ENCODE results near the gene RASAL3. TPM values are rescaled to one million over a fixed set of nuclear protein-coding genes. Genes with fewer than 3 reads are reported as not detected.

RASAL3 gene
- total and polyA plus RNA-seq, 11 donors = 0.42 to 9.1 (median 0.99) TPM

DNA sequence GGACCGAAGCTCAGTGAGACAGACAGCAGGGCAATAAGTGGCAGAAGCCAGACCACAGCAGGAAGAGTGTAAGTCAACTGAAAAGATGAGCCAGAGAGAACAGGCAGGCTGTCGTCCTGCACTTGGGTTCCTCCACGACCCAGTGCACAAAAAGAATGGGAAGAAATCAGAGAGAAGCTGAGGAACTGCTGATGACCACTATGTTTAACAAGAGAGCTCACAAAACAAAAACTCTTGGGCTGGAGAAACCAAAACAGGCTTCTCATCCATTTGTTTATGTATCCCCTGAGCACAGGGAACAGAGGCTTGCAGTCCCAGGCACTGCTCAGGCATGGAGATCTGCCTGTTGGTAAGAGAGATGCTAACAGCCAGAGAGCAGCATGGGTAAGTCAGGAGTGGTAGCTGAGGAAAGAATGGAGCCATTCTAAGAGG is 59.5 kb downstream of the RASAL3 start:
- ATAC-seq = no peak
- intact Hi-C loops (cut with DNase I) = loop anchor here in 1 of 10 donors (1.0 kb wide), 1 partner anchor 25 kb away; the partner anchor contains the start of gene AKAP8

DNA sequence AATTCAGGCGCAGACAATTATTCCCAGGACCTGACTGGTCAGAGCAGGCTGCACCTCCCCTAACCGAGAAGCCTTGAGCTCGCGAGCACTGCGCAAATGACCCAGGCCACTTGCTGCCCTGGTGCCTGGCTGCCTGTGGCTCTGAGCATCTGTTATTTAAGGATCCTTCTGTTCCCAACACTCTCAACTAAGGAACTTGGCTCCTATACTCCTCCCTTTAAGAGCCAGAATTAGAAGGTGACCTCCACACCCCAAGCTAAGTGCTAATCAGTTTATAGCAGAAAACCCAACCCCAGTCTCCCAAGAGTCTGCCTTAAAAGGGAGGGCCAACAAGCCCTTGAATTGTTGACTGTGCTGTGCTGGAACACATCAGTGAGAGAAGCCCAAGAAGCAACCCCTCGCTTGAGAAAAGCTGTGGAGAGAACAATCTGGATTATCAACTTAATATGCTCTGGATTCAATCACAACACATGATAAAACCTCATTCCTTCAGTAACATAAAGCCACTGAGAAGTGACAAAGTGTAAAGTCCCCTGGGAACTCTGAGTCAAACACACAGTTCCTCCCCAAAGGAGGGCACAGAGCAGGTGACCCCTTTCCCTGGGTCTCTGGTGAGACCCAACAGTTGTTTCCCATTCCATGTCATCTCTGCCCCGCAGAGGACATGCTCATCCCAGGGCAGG is 60.1 kb downstream of the RASAL3 start:
- H3K27ac ChIP-seq = peak overlapping the region; percentile 19 to 85 (median 72)
- H3K36me3 ChIP-seq = peaks cover 0 to 77% (median 47%) of the 10 kb centered on the region in 9 donors
- 46 to 57% (median 50%) methylated on average over 7 of the region's 7 CpGs for WGBS, 4 donors
- DNase-seq (peak in 1 of 5 donors; percentile 66), ATAC-seq (peak; percentile 38 to 71 (median 64))
- peaks cover 14 to 78% (median 56%) of the 10 kb centered on the region in 12 donors for H3K4me1 ChIP-seq
- intact Hi-C loops (cut with DNase I) = loop anchor here in 1 of 10 donors (1.0 kb wide), 1 partner anchor 25 kb away; the partner anchor contains the start of gene AKAP8
- peak overlapping the region in 2 of 12 donors; percentile 16 to 24 for H3K4me3 ChIP-seq
- TF ChIP-seq POLR2A (IDR thresholded peaks at IDR 0.05) = no peak
- TF ChIP-seq, protein P1, sequence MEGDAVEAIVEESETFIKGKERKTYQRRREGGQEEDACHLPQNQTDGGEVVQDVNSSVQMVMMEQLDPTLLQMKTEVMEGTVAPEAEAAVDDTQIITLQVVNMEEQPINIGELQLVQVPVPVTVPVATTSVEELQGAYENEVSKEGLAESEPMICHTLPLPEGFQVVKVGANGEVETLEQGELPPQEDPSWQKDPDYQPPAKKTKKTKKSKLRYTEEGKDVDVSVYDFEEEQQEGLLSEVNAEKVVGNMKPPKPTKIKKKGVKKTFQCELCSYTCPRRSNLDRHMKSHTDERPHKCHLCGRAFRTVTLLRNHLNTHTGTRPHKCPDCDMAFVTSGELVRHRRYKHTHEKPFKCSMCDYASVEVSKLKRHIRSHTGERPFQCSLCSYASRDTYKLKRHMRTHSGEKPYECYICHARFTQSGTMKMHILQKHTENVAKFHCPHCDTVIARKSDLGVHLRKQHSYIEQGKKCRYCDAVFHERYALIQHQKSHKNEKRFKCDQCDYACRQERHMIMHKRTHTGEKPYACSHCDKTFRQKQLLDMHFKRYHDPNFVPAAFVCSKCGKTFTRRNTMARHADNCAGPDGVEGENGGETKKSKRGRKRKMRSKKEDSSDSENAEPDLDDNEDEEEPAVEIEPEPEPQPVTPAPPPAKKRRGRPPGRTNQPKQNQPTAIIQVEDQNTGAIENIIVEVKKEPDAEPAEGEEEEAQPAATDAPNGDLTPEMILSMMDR (IDR thresholded peaks at IDR 0.05) = no peak
- H3K9me3 ChIP-seq = no peaks in the 10 kb centered on the region
- no peaks in the 10 kb centered on the region for H3K27me3 ChIP-seq

More for the DNA sequence above, 59.5 kb downstream of the RASAL3 start:
- Histone ChIP-seq H3K4me3 (no peak overlapping the region), H3K4me1 (peaks cover 14 to 83% (median 59%) of the 10 kb centered on the region in 12 donors), H3K9me3 (no peaks in the 10 kb centered on the region), H3K27ac (peak overlapping the region; percentile 19 to 85 (median 72)), H3K27me3 (no peaks in the 10 kb centered on the region), H3K36me3 (peaks cover 0 to 77% (median 47%) of the 10 kb centered on the region in 9 donors)
- TF ChIP-seq POLR2A (IDR thresholded peaks at IDR 0.05) = no peak
- TF ChIP-seq, protein P1 (IDR thresholded peaks at IDR 0.05) = no peak
- no peak for DNase-seq
- 28 to 43% (median 29%) methylated on average over 3 of the region's 3 CpGs for whole genome bisulfite sequencing, 4 donors

DNA sequence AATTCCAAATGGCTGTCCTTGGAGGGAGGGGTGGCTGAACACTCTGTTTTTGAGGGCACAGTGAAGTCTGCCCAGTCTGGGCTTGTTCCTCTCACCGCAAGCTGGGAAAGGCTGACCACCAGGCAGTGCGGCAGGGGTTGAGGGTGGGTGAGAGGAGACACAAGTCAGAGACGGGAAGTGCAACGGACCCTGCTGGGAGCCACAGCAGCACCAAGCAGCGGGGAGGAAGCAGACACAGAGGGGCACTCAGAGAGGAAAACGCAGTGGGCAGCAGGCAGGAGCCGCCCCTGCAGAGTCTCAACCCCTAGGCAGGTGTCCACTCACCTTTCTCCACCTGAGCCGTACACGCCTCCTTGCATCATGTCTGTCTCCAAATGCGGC is 61.2 kb downstream of the RASAL3 start:
- intact Hi-C loops (cut with DNase I) = no loop called here
- ATAC-seq = no peak
- WGBS, 4 donors = 75 to 84% (median 82%) methylated on average over 10 of the region's 10 CpGs
- H3K27me3 ChIP-seq = no peaks in the 10 kb centered on the region
- peaks cover 14 to 76% (median 54%) of the 10 kb centered on the region in 12 donors for H3K4me1 ChIP-seq
- peaks cover 0 to 77% (median 48%) of the 10 kb centered on the region in 9 donors for H3K36me3 ChIP-seq
- TF ChIP-seq, protein P1 (IDR thresholded peaks at IDR 0.05) = no peak
- no peak for TF ChIP-seq POLR2A (IDR thresholded peaks at IDR 0.05)
- peak overlapping the region in 10 of 12 donors; percentile 53 to 85 (median 72) for H3K27ac ChIP-seq
- DNase-seq = no peak
- peak overlapping the region in 1 of 12 donors; percentile 24 for H3K4me3 ChIP-seq
- no peaks in the 10 kb centered on the region for H3K9me3 ChIP-seq

DNA sequence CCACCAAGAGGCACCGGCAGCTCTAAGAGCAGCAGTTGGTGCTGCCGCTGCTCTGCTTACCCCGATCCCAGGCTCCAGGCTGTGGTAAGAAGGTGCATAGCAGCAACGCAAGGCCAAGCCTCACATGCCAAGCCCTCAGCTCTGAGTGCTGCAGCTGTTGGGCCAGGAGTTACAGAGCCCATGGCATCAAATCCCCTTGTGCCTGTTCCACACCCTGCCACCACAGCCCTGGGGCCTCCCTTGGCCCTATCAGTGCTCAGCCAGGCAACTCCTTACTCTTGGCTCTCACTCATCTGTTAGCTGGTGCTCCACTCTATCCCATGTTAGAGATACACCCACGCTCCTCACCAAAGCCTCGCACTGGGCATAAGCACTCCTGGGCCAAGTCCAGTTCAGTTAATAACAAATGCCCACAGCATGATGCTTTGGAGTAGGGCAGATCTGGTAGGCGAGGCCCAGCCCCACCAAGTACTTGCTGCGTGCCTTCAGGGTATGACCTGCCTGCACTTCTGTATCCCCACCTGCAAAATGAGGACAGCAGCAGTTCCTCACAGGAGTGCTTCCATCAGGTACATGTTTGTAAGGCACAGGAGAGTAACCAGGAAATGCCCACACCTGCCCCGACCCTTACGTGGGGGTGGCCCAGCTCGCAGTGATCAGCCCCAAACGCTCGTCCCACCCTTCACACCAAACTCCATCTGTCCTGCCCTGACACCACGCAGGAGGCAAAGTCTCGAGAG is 61.8 kb downstream of the RASAL3 start:
- TF ChIP-seq, protein P1 (IDR thresholded peaks at IDR 0.05) = no peak
- no peak for TF ChIP-seq POLR2A (IDR thresholded peaks at IDR 0.05)
- DNase-seq = peak in 3 of 5 donors; percentile 60 to 78 (median 64)
- H3K27me3 ChIP-seq = no peaks in the 10 kb centered on the region
- 64 to 72% (median 67%) methylated on average over 12 to 15 of the region's 15 CpGs for WGBS, 4 donors
- H3K4me3 ChIP-seq = peak overlapping the region in 1 of 12 donors; percentile 24
- peaks cover 14 to 77% (median 51%) of the 10 kb centered on the region in 12 donors for H3K4me1 ChIP-seq
- H3K9me3 ChIP-seq = no peaks in the 10 kb centered on the region
- peak overlapping the region in 10 of 12 donors; percentile 52 to 85 (median 70) for H3K27ac ChIP-seq
- intact Hi-C loops (cut with DNase I) = no loop called here
- ATAC-seq = peak; percentile 74 to 88 (median 86)
- H3K36me3 ChIP-seq = peaks cover 0 to 77% (median 54%) of the 10 kb centered on the region in 9 donors

Data from heart left ventricle (tissue), 16 donors.